ENCODE results near the gene LEFTY1. TPM values are rescaled to one million over a fixed set of nuclear protein-coding genes. Genes with fewer than 3 reads are reported as not detected.

LEFTY1 gene
- total and polyA plus RNA-seq, 2 donors (not counting 1 experiment from before 2014, with no cell fraction given), result 0.07 TPM; not detected in 1

GRCh38 chr1:225862581-225862950 lies 26.4 kb downstream of the LEFTY1 start:
- Histone ChIP-seq H3K9me3 (ENCODE audit: control extremely low read depth in 1 of 3, control insufficient read depth in 2 of 3, insufficient read depth in 1 of 3, low read length in 2 of 3) (no peaks in the 10 kb centered on the region), H3K4me3 (ENCODE audit: control extremely low read depth in 1 of 5, extremely low read depth in 1 of 5, insufficient read depth in 1 of 5, low read depth in 2 of 5, low read length in 4 of 5) (no peak overlapping the region), H3K9ac (ENCODE audit: low read length) (no peak overlapping the region), H3K79me2 (ENCODE audit: control insufficient read depth, insufficient read depth, low read length) (no peaks in the 10 kb centered on the region), H3K4me2 (replicated peaks; ENCODE audit: low read depth, low read length, poor library complexity, severe bottlenecking) (no peak overlapping the region), H3K27ac (ENCODE audit: low read length in 2 of 2) (no peak overlapping the region), H4K20me1 (ENCODE audit: control insufficient read depth, insufficient read depth, low read length, poor library complexity, severe bottlenecking) (peaks cover 21% of the 10 kb centered on the region), H3K4me1 (ENCODE audit: control insufficient read depth in 2 of 2, insufficient read depth in 2 of 2, low read length in 2 of 2) (peaks cover 10 to 17% of the 10 kb centered on the region in 2 donors), H3K27me3 (replicated peaks in 1 of 4; ENCODE audit: control extremely low read depth in 1 of 4, control insufficient read depth in 3 of 4, insufficient read depth in 4 of 4, low read length in 3 of 4) (no peaks in the 10 kb centered on the region), H3K36me3 (replicated peaks in 1 of 2; ENCODE audit: control extremely low read depth in 1 of 2, control insufficient read depth in 1 of 2, extremely low read depth in 1 of 2, insufficient read depth in 2 of 2, low read length in 1 of 2) (peaks cover 6 to 89% of the 10 kb centered on the region in 2 experiments), H2AFZ (ENCODE audit: insufficient read depth, low read depth, low read length, poor library complexity, severe bottlenecking) (no peak overlapping the region)
- intact Hi-C loops (cut with micrococcal nuclease), result no loop called here
- Mint-ChIP-seq H3K4me1 (peaks cover 12% of the 10 kb centered on the region), H3K27ac (no peak overlapping the region), H3K9me3 (ENCODE audit: insufficient read depth) (no peaks in the 10 kb centered on the region), H3K4me3 (no peak overlapping the region), H3K27me3 (no peaks in the 10 kb centered on the region)
- ChIA-PET POLR2A (no interaction called here), CTCF (no interaction called here)
- DNase-seq (no peak), ATAC-seq (ENCODE audit: low read depth) (no peak)
- TF ChIP-seq CTCF (IDR thresholded peaks at IDR 0.05), result no peak
- no peak for TF ChIP-seq EZH2 (IDR thresholded peaks at IDR 0.05; ENCODE audit: borderline replicate concordance, insufficient read depth, low read depth, low read length, poor library complexity, severe bottlenecking)
- 90% methylated on average over 4 of the region's 13 CpGs for WGBS (ENCODE audit: insufficient coverage)

GRCh38 chr1:225861834-225862580 lies 26.9 kb downstream of the LEFTY1 start:
- H3K4me3 ChIP-seq (ENCODE audit: control extremely low read depth in 1 of 5, extremely low read depth in 1 of 5, insufficient read depth in 1 of 5, low read depth in 2 of 5, low read length in 4 of 5), result no peak overlapping the region
- 98% methylated on average over 7 of the region's 13 CpGs for WGBS (ENCODE audit: insufficient coverage)
- H3K27ac ChIP-seq (ENCODE audit: low read length in 2 of 2), result no peak overlapping the region
- no peak overlapping the region for H3K9ac ChIP-seq (ENCODE audit: low read length)
- no peaks in the 10 kb centered on the region for H3K9me3 ChIP-seq (ENCODE audit: control extremely low read depth in 1 of 3, control insufficient read depth in 2 of 3, insufficient read depth in 1 of 3, low read length in 2 of 3)
- H3K36me3 ChIP-seq (replicated peaks in 1 of 2; ENCODE audit: control extremely low read depth in 1 of 2, control insufficient read depth in 1 of 2, extremely low read depth in 1 of 2, insufficient read depth in 2 of 2, low read length in 1 of 2), result peaks cover 6 to 86% of the 10 kb centered on the region in 2 experiments
- H3K79me2 ChIP-seq (ENCODE audit: control insufficient read depth, insufficient read depth, low read length), result no peaks in the 10 kb centered on the region
- H3K27ac Mint-ChIP-seq, result peak overlapping the region; percentile 41
- ATAC-seq (ENCODE audit: low read depth) (no peak), DNase-seq (no peak)
- H3K4me1 ChIP-seq (ENCODE audit: control insufficient read depth in 2 of 2, insufficient read depth in 2 of 2, low read length in 2 of 2), result peaks cover 10 to 16% of the 10 kb centered on the region in 2 donors
- no peak overlapping the region for H3K4me3 Mint-ChIP-seq
- POLR2A ChIA-PET, result no interaction called here
- H3K27me3 Mint-ChIP-seq, result no peaks in the 10 kb centered on the region
- H3K4me2 ChIP-seq (replicated peaks; ENCODE audit: low read depth, low read length, poor library complexity, severe bottlenecking), result no peak overlapping the region
- H3K4me1 Mint-ChIP-seq, result peaks cover 11% of the 10 kb centered on the region
- H4K20me1 ChIP-seq (ENCODE audit: control insufficient read depth, insufficient read depth, low read length, poor library complexity, severe bottlenecking), result peaks cover 21% of the 10 kb centered on the region
- no peak overlapping the region for H2AFZ ChIP-seq (ENCODE audit: insufficient read depth, low read depth, low read length, poor library complexity, severe bottlenecking)
- no peaks in the 10 kb centered on the region for H3K9me3 Mint-ChIP-seq (ENCODE audit: insufficient read depth)
- no peaks in the 10 kb centered on the region for H3K27me3 ChIP-seq (replicated peaks in 1 of 4; ENCODE audit: control extremely low read depth in 1 of 4, control insufficient read depth in 3 of 4, insufficient read depth in 4 of 4, low read length in 3 of 4)
- intact Hi-C loops (cut with micrococcal nuclease), result no loop called here
- CTCF ChIA-PET, result interaction anchor here (1.1 kb wide), 1 partner anchor 50 kb away, joined by 3 read pairs; no protein-coding TSS in a partner anchor
- TF ChIP-seq CTCF (IDR thresholded peaks at IDR 0.05) (no peak), EZH2 (IDR thresholded peaks at IDR 0.05; ENCODE audit: borderline replicate concordance, insufficient read depth, low read depth, low read length, poor library complexity, severe bottlenecking) (no peak)
